ENCODE results near the gene ST8SIA3.

- TF ChIP-seq CTCF (IDR thresholded peaks at IDR 0.05) (no peak), POLR2A (IDR thresholded peaks at IDR 0.05) (no peak)
These were observed 37.7 kb downstream of the ST8SIA3 start for GRCh38 chr18:57390044-57390443.

Measured in heart left ventricle (tissue), 13 donors.